KOPT-K1 (cell line): Measurements from ENCODE around the gene SMARCD1.
"Not testable (repeated sequence)": the region's sequence is repeated elsewhere in the genome, so short reads cannot be mapped to it uniquely, and the experiment has no call there.

Experiments used
- H3K27ac ChIP-seq: fragments of 200-600 bp; sonication (generic); 2 replicates; pipeline ENCODE4 v1.5.1; 2016; ENCODE audit warnings: antibody characterized with exemption, mild to moderate bottlenecking, low read depth, low read length; ENCODE audit not compliant: poor library complexity, severe bottlenecking
- H3K36me3 ChIP-seq: fragments of 200-600 bp; sonication (generic); 2 replicates; pipeline ENCODE4 v1.5.1; 2017; ENCODE audit warnings: antibody characterized with exemption, mild to moderate bottlenecking, low read length, moderate library complexity; ENCODE audit not compliant: insufficient read depth
- H3K9me3 ChIP-seq: fragments of 200-600 bp; sonication (generic); 2 replicates; pipeline ENCODE4 v1.5.1; 2017; ENCODE audit warnings: antibody characterized with exemption, low read length, mild to moderate bottlenecking; ENCODE audit not compliant: insufficient read depth, poor library complexity, severe bottlenecking

SMARCD1 gene

DNA sequence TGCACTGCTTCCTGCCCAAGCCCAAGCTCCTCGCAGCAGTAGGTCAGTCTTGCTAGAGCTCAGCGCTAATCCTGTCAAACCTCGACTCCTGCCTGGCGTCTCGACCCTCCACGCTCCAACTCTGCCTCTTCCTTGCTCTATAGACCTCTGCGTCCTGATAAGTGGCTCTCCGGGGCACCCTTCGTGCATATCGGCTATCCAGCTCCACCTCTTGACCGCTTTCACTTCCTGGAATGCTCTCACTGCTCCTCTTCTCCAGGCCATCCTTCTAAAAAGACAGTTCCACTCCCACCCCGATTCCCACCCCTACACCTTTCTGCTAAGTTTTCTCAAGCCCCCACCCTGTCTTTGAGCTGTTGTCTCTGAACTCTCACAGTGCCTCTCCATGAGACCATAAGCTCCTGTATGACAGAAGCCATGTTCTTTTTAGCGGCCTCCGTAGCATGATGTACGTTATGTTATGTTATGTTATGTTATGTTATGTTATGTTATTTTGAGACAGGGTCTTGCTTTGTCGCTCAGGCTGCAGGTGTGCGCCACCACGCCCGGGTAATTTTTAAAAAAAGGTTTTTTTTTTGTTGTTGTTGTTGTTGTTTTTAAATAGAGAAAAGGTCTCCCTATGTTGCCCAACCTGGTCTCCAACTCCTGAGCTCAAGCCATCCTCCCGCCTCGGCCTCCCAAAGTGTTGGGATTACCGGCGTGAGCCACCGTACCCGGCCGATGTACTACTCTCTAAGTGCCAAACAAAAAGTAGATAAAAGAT lies 27.5 kb downstream of the SMARCD1 start:
- H3K27ac ChIP-seq, result peak overlapping the region; percentile 70
- no peaks in the 10 kb centered on the region for H3K9me3 ChIP-seq
- peaks cover 24% of the 10 kb centered on the region for H3K36me3 ChIP-seq

DNA sequence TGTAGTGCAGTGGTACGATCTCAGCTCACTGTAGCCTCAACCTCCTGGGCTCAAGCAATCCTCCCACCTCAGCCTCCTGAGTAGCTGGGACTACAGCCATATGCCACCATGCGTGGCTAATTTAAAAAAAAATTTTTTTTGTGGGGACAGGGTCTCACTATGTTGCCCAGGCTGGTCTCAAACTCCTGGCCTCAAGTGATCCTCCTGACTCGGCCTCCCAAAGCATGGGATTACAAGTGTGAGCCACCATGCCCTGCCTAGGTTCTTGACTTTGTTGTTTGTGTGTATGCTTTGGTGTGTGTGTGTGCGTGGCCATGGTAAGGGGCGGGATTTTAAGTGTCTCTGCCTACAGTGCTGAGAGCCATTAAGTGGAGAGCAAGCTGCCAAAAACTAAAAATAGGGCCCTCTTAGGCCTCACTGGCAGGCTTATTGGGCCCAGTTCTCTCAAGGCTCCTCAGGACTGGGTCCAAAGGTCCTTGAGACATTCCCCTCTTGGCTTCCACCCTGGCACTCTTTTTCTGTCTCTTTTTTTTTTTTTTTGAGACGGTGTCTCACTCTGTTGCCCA lies 32.0 kb downstream of the SMARCD1 start:
- no peak overlapping the region for H3K27ac ChIP-seq
- peaks cover 55% of the 10 kb centered on the region for H3K36me3 ChIP-seq
- no peaks in the 10 kb centered on the region for H3K9me3 ChIP-seq

DNA sequence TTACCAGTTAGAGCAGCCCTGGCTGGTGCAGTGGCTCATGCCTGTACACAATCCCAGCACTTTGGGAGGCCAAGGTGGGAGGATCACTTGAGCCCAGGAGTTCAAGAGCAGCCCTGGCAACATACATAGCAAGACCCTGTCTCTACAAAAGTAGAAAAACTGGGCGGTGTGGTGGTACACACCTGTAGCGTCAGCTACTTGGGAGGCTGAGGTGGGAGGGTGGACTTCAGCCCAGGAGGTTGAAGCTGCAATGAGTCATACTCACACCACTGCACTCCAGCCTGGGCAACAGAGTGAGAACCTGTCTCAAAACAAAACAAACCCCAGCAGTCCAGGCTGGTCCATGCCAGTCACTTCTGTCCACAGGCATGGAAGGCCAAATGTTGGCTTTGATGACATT lies 34.2 kb downstream of the SMARCD1 start:
- Histone ChIP-seq H3K9me3 (no peaks in the 10 kb centered on the region), H3K27ac (no peak overlapping the region), H3K36me3 (peaks cover 77% of the 10 kb centered on the region)

DNA sequence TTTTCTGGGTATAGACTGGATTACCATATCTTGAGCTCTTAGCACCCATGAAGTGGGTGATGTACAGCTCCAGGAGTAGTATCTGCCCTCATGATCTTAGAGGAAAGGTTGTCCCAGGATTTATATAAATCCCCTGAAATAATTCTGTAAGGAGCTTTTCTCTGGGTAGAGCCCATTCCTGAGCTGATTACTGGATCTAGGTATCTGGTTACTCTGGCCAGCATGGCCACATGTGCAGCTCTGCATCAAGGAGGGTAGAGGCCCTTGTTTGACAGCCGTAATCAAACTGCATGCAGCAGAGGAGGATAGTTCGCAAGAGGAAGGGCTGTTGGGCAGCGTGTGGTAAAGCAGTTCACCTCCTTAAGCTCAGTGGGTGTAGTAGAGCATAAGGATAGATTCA lies 35.4 kb downstream of the SMARCD1 start:
- no peak overlapping the region for H3K27ac ChIP-seq
- H3K36me3 ChIP-seq, result peaks cover 84% of the 10 kb centered on the region
- H3K9me3 ChIP-seq, result no peaks in the 10 kb centered on the region

DNA sequence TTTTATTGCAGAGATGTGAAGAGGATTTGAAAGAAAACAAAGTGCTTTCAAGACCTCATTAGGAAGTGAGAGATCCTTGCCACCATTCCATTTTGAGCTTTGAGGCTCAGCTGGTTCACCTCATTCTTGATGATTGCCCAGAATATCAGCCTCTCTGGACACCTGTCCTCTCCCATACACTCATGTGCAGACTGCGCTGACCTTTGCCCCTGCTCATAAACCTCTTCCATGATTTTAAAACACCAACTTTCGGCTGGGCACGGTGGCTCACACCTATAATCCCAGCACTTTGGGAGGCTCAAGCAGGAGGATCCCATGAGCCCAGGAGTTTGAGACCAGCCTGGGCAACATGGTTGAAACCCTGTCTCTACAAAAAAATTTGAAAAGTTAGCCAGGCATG lies 35.8 kb downstream of the SMARCD1 start:
- Histone ChIP-seq H3K9me3 (no peaks in the 10 kb centered on the region), H3K36me3 (peaks cover 84% of the 10 kb centered on the region), H3K27ac (no peak overlapping the region)

DNA sequence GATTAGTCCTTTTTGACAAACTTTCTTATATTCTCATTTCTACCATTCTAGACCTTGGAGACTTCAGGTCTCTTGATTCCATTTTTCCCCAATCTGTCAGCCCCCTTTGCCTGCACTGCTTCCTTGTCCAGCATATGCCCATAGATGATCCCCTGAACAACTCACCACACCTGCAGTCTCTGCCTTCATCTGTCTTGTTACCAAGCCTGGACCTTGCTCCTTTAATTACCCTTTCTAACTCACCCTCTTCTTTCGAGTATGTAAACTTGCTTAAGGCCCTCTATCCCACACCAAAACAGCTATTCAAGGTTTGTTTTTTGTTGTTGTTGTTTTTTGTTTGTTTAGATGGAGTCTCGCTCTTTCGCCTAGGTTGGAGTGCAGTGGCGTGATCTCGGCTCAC lies 36.5 kb downstream of the SMARCD1 start:
- H3K36me3 ChIP-seq, result peaks cover 81% of the 10 kb centered on the region
- H3K27ac ChIP-seq, result no peak overlapping the region
- H3K9me3 ChIP-seq, result no peaks in the 10 kb centered on the region

DNA sequence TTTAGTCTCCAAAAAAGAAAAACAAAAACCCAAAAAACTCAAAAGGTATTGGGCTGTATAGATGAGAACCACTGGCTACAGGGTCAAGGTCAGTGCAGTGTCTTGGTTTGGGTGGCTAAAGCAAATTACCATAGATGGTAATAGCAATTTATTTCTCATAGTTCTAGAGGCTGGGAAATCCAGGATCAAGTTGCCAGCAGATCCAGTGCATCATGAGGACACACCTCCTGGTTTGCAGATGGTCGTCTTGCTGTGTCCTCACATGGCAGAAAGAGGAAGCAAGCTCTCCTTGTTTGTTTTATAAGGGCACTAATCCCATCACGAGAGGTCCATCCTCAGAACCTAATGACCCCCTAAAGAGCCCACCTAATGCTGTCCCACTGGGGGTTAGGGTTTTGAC lies 38.1 kb downstream of the SMARCD1 start:
- Histone ChIP-seq H3K27ac (no peak overlapping the region), H3K9me3 (no peaks in the 10 kb centered on the region), H3K36me3 (peaks cover 87% of the 10 kb centered on the region)

DNA sequence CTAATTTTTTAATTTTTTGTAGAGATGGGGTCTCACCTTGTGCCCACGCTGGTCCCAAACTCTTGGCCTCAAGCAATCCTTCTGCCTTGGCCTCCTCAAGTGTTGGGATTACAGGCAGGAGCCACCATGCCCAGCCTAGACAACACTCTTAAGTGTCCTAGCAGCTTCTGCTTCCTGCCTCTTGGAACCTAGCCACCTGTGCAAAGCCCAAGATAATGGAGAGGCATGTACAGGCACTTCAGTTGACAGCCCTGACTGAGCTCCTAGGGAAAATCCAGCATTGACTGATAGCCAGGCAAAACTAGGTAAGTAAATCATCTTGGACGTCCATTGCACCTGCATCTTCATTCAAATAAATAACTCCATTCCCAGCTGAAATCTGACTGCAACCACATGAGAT lies 42.4 kb downstream of the SMARCD1 start:
- H3K9me3 ChIP-seq, result no peaks in the 10 kb centered on the region
- peaks cover 94% of the 10 kb centered on the region for H3K36me3 ChIP-seq
- H3K27ac ChIP-seq, result no peak overlapping the region

DNA sequence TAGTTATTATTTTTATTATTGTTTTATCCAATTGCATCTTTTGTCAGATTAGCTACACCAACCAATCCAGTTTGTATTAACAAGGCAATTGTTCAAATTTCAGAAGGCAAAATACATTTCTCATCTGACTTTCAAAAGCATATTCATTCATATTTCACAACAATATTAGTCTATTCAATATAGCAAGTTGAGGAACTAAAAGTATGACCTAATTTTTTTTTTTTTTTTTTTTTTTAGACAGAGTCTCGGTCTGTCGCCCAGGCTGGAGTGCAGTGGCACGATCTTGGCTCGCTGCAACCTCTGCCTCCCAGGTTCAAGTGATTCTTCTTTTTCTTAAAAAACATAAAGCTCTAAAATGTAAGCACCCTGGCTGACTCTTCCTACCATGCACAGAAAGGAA lies 44.1 kb downstream of the SMARCD1 start:
- peaks cover 94% of the 10 kb centered on the region for H3K36me3 ChIP-seq
- no peaks in the 10 kb centered on the region for H3K9me3 ChIP-seq
- no peak overlapping the region for H3K27ac ChIP-seq

DNA sequence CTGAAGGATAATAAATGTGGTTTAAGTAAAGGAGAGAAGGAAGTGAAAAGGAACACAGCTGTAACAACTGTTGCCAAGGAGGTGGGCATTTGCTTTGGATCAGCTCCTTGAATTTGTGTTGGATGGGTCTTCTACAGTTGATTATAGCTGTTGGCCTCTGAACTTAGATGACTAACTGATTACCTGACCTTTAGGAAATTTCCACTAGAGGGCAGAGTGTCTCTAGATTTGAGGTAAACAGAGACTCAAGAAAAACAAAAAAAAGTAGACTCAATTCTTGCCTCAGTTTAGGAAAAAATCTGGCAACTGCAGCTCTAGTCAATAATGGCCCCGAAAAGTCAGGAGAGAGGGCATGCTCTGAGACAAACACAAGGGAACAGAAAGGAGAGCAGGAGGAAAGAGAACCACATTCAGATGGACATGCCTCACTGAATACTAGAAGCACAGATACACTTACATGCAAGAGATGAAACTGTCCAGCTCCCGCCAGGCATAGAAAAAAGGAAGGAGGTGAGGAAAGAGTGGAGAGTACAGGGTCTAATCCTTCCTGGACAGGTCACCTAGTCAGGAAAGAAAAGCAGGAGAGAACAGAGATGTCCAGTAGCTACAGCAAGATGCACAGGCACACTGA lies 47.5 kb downstream of the SMARCD1 start:
- Histone ChIP-seq H3K36me3 (peaks cover 97% of the 10 kb centered on the region), H3K9me3 (no peaks in the 10 kb centered on the region), H3K27ac (no peak overlapping the region)

DNA sequence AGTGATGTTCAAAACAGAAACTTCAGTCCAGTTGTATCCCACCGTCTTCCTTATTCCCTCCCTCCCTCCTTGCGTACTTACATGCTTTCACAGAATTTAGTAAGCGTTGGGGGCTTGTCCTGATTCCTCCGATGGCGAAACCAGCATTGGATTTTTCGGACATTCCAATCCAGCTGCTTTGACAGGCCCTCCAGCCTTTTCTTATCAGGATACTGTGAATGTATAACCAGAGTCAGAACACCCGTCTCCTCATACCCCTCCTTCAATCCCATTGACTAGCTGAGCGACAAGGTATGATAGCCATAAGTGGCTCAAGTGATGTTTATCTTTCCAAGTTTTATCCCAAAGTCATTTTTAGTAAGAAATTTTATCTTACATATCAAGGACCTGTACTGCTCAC lies 57.9 kb downstream of the SMARCD1 start:
- no peaks in the 10 kb centered on the region for H3K9me3 ChIP-seq
- peaks cover 67% of the 10 kb centered on the region for H3K36me3 ChIP-seq
- no peak overlapping the region for H3K27ac ChIP-seq

DNA sequence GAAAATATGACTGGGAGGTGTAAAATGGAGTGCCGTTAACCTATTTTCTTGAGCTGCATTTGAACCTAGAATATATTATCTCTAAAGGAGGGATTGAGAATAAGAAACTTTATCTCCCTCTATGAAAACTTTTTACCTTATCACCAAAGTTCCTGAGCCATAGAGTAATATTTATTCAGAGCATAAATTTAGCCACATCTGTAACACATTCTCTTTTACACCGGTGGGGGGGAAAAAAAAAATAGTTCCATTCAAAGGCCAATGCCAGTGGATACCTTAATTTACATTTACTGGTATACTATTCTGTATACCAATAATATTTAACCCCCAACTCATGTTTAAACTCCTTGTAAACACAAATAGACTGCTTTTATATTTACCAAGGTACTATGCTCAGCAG lies 60.3 kb downstream of the SMARCD1 start:
- Histone ChIP-seq H3K9me3 (no peaks in the 10 kb centered on the region), H3K36me3 (peaks cover 44% of the 10 kb centered on the region), H3K27ac (no peak overlapping the region)

DNA sequence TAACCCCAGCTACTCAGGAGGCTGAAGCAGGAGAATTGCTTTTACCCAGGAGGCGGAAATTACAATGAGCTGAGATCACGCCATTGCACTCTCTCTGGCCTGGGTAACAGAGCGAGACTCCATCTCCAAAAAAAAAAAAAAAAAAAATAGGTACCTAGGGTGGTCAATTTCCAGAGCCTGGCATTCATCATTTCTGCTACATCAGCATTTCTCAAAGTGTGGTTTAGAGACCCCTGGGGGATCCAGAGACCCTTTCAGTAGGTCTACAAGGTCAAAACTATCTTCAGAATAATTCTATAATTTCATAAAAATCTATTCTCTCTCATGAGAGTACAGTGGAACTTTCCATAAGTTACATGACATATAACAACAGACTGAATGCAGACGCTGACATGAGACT lies 62.1 kb downstream of the SMARCD1 start:
- peaks cover 27% of the 10 kb centered on the region for H3K36me3 ChIP-seq
- no peaks in the 10 kb centered on the region for H3K9me3 ChIP-seq
- H3K27ac ChIP-seq, result no peak overlapping the region

DNA sequence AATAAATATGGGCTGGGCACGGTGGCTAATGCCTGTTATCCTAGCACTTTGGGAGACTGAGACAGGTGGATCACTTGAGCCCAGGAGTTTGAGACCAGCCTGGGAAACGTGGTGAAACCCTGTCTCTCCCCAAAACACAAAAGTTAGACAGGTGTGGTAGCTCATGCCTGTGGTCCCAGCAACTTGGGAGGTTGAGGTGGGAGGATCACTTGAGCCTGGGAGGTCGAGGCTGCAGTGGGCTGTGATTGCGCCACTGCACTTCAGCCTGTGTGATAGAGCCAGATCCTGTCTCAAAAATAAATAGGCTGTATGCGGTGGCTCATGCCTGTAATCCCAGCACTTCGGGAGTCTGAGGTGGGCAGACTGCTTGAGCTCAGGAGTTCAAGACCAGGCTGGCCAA lies 62.9 kb downstream of the SMARCD1 start:
- peaks cover 19% of the 10 kb centered on the region for H3K36me3 ChIP-seq
- not testable (repeated sequence) for H3K27ac ChIP-seq, H3K9me3 ChIP-seq

DNA sequence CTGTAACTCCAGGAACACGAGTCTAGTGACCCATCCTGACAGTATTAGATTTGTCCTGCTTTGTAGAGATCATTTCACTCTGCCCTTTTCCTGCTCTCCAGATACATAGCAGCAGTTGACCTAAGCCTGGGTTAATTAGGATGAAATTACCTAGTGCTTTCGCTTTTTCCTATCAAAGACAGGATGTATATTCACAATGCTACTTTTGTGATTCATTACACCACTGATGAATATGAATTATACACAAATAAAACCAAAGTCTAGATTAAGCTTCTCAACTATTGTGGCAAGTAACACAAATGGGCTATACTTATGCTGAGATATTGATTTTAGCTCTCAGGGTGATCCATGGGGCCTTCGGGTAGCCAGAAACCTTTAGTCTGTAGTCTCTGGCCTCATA lies 64.2 kb downstream of the SMARCD1 start:
- H3K36me3 ChIP-seq, result peaks cover 14% of the 10 kb centered on the region
- no peak overlapping the region for H3K27ac ChIP-seq
- H3K9me3 ChIP-seq, result no peaks in the 10 kb centered on the region
